Right lobe of liver (tissue), 6 donors: ENCODE measurements around the gene ZC3H12C. TPM values are rescaled to one million over a fixed set of nuclear protein-coding genes. Genes with fewer than 3 reads are reported as not detected.

Experiments used
- ATAC-seq, 4 donors: fragments of 200-7000 bp; cut with Tn5 transposase; one replicate each; pipeline ENCODE4 v1.9.1; 2020; ENCODE audit warnings: mild to moderate bottlenecking in 4 of 4, moderate library complexity in 4 of 4
- DNase-seq, 3 donors: peaks; one replicate each; pipeline ENCODE4 v3.0.0-alpha.2; 2020
- H3K27ac ChIP-seq, 3 donors: fragments of 200-600 bp; one replicate each; pipeline ENCODE4 v1.8.0; 2022
- H3K27me3 ChIP-seq, 2 donors: fragments of 200-600 bp; one replicate each; pipeline ENCODE4 v1.8.0; 2022
- H3K36me3 ChIP-seq, 4 donors: fragments of 200-600 bp; sonication (generic) in 1 of 4; one replicate each; pipeline versions ENCODE4 v1.5.1 to v1.8.0; 2017 to 2022; ENCODE audit warnings: control low read depth in 1 of 4
- H3K4me1 ChIP-seq, 4 donors: fragments of 200-600 bp; sonication (generic) in 1 of 4; one replicate each; pipeline versions ENCODE4 v1.5.1 to v1.8.0; 2017 to 2022; ENCODE audit warnings: control low read depth in 1 of 4
- H3K4me3 ChIP-seq, 3 donors: fragments of 200-600 bp; one replicate each; pipeline ENCODE4 v1.8.0; 2022
- H3K9me3 ChIP-seq, 4 donors: fragments of 200-600 bp; sonication (generic) in 1 of 4; one replicate each; pipeline versions ENCODE4 v1.5.1 to v1.8.0; 2017 to 2022; ENCODE audit warnings: control low read depth in 1 of 4
- CTCF ChIP-seq, 4 donors: fragments of 200-600 bp in 3 of 4; fragments of 450-650 bp in 1 of 4; IDR thresholded peaks; one replicate each; pipeline versions ENCODE4 v1.5.1 to v1.8.0; 2016 to 2022; ENCODE audit warnings: antibody characterized with exemption in 4 of 4, mild to moderate bottlenecking in 2 of 4
- POLR2A ChIP-seq: fragments of 450-650 bp; IDR thresholded peaks from one replicate; pipeline ENCODE4 v1.6.1; 2017; ENCODE audit warnings: antibody characterized with exemption, mild to moderate bottlenecking
- WGBS: methylation state at CpG from one replicate; pipeline ENCODE4 v1.1.6; 2018; ENCODE audit warnings: low coverage, low lambda C conversion rate; ENCODE audit not compliant: insufficient coverage; ENCODE audit errors: missing lambda C conversion rate; 5-methylcytosine and 5-hydroxymethylcytosine counted together
- intact Hi-C, 2 donors: fragments of 100-400 bp; cut with DNase I; formaldehyde crosslinking; loops; one replicate each; pipeline versions ENCODE4 v1.11.2 to v1.14.1; 2022
- total RNA-seq, 6 experiments: library from RNA; depleted of rRNA in 2 of 6; stranded (reverse); fragments of >200 nt in 2 of 6; fragmentation: NEBNext Ultra II Directional in 3 of 6; extraction: Animal tissue kit (Norgen Biotek cat#: 25700) in 3 of 6; gene quantifications; one replicate each; pipeline versions ENCODE4 v1.1.0 to v1.2.4, GENCODE V29; 2016 to 2023
- donor health status: DM: no; HTN: yes; CAD: no.
- donor health status: DM: no; HTN: no; CAD: no.
- donor health status: DM: no; HTN: no; CAD: no.
- donor health status: DM: no; HTN: yes; CAD: no.
- donor health status: DM: no; HTN: yes; CAD: no.

Gene ZC3H12C
- total RNA-seq, 6 experiments from 2014 or later, result 4.0 to 7.9 (median 4.8) TPM

- H3K9me3 ChIP-seq, result no peaks in the 10 kb centered on the region
- TF ChIP-seq CTCF (IDR thresholded peaks at IDR 0.05) (no peak), POLR2A (no peak)
- ATAC-seq, result no peak
- no peak overlapping the region for H3K27ac ChIP-seq
- H3K36me3 ChIP-seq, result no peaks in the 10 kb centered on the region
- no peaks in the 10 kb centered on the region for H3K4me1 ChIP-seq
- intact Hi-C loops, result no loop called here
- 64% methylated on average over 11 of the region's 12 CpGs for WGBS
- no peaks in the 10 kb centered on the region for H3K27me3 ChIP-seq
- DNase-seq, result no peak
- H3K4me3 ChIP-seq, result no peak overlapping the region
These were observed 17.9 kb upstream of the ZC3H12C start for GRCh38 chr11:110075105-110075846.

GRCh38 chr11:110075847-110076208 lies 17.4 kb upstream of the ZC3H12C start:
- no peak for TF ChIP-seq POLR2A
- DNase-seq, result no peak
- intact Hi-C loops, result no loop called here
- Histone ChIP-seq H3K27ac (no peak overlapping the region), H3K4me3 (no peak overlapping the region), H3K36me3 (no peaks in the 10 kb centered on the region), H3K4me1 (no peaks in the 10 kb centered on the region), H3K27me3 (no peaks in the 10 kb centered on the region), H3K9me3 (no peaks in the 10 kb centered on the region)
- WGBS, result 56% methylated on average over 4 of the region's 4 CpGs
- no peak for ATAC-seq

GRCh38 chr11:110076371-110076965 lies 16.7 kb upstream of the ZC3H12C start:
- Histone ChIP-seq H3K4me3 (no peak overlapping the region), H3K4me1 (no peaks in the 10 kb centered on the region), H3K36me3 (no peaks in the 10 kb centered on the region), H3K27ac (no peak overlapping the region), H3K27me3 (no peaks in the 10 kb centered on the region), H3K9me3 (no peaks in the 10 kb centered on the region)
- no peak for DNase-seq
- intact Hi-C loops, result no loop called here
- TF ChIP-seq CTCF (IDR thresholded peaks at IDR 0.05) (no peak), POLR2A (no peak)
- 61% methylated on average over 7 of the region's 7 CpGs for WGBS
- ATAC-seq, result no peak

GRCh38 chr11:110077346-110077745 lies 15.8 kb upstream of the ZC3H12C start:
- no peaks in the 10 kb centered on the region for H3K9me3 ChIP-seq
- H3K4me1 ChIP-seq, result no peaks in the 10 kb centered on the region
- H3K36me3 ChIP-seq, result no peaks in the 10 kb centered on the region
- TF ChIP-seq POLR2A (no peak), CTCF (IDR thresholded peaks at IDR 0.05) (no peak)
- DNase-seq (no peak), ATAC-seq (no peak)
- H3K4me3 ChIP-seq, result no peak overlapping the region
- H3K27me3 ChIP-seq, result no peaks in the 10 kb centered on the region
- 23% methylated on average over 1 of the region's 1 CpG for WGBS
- intact Hi-C loops, result no loop called here
- no peak overlapping the region for H3K27ac ChIP-seq

GRCh38 chr11:110077831-110078325 lies 15.3 kb upstream of the ZC3H12C start:
- Histone ChIP-seq H3K9me3 (no peaks in the 10 kb centered on the region), H3K27me3 (no peaks in the 10 kb centered on the region), H3K4me3 (no peak overlapping the region), H3K36me3 (no peaks in the 10 kb centered on the region), H3K27ac (no peak overlapping the region), H3K4me1 (no peaks in the 10 kb centered on the region)
- DNase-seq, result no peak
- peak; percentile 14 to 72 (median 52) for ATAC-seq
- intact Hi-C loops, result no loop called here
- no peak for TF ChIP-seq CTCF (IDR thresholded peaks at IDR 0.05)
- WGBS, result 31% methylated on average over 5 of the region's 6 CpGs
